HepG2 (cell line): ENCODE results near the gene HMHB1. TPM values are rescaled to one million over a fixed set of nuclear protein-coding genes. Genes with fewer than 3 reads are reported as not detected.

ENCODE experiments used
- BRCA1 ChIP-seq: sonication (generic); formaldehyde crosslinking; IDR thresholded peaks from 2 replicates; pipeline ENCODE4 v1.4.0; 2020; ENCODE audit warnings: missing genetic modification reagents
- CBFB ChIP-seq: sonication (generic); formaldehyde crosslinking; IDR thresholded peaks from 2 replicates; pipeline ENCODE4 v1.4.0; 2020; ENCODE audit warnings: missing genetic modification reagents
- EP300 ChIP-seq, 3 experiments: sonication (generic) in 1 of 3; formaldehyde crosslinking in 1 of 3; IDR thresholded peaks; 2 replicates each; pipeline versions ENCODE4 v1.5.1 to v1.6.1; 2011 to 2020; ENCODE audit warnings: low read depth in 2 of 3, low read length in 2 of 3, borderline replicate concordance in 1 of 3, improper control_type of control experiment in 1 of 3, mild to moderate bottlenecking in 1 of 3, missing genetic modification reagents in 1 of 3, moderate library complexity in 1 of 3
- KDM5A ChIP-seq: fragments of 200-600 bp; sonication (generic); IDR thresholded peaks from 2 replicates; pipeline ENCODE4 v1.7.0; 2018; ENCODE audit warnings: antibody characterized with exemption, mild to moderate bottlenecking, low read length, borderline replicate concordance
- MAFF ChIP-seq: IDR thresholded peaks from 2 replicates; pipeline ENCODE4 v1.6.1; 2011; ENCODE audit warnings: low read depth, low read length, improper control_type of control experiment
- PAWR ChIP-seq: sonication (generic); formaldehyde crosslinking; IDR thresholded peaks from 2 replicates; pipeline ENCODE4 v1.4.0; 2020; ENCODE audit warnings: missing genetic modification reagents, mild to moderate bottlenecking, borderline replicate concordance
- RAD21 ChIP-seq: fragments of 450-650 bp; formaldehyde crosslinking; IDR thresholded peaks from 2 replicates; pipeline ENCODE4 v1.5.0; 2020; ENCODE audit warnings: mild to moderate bottlenecking
- REXO4 ChIP-seq: sonication (generic); formaldehyde crosslinking; IDR thresholded peaks from 2 replicates; pipeline ENCODE4 v1.8.0; 2022; ENCODE audit warnings: missing genetic modification reagents, mild to moderate bottlenecking, borderline replicate concordance
- SALL2 ChIP-seq: sonication (generic); formaldehyde crosslinking; IDR thresholded peaks from 2 replicates; pipeline ENCODE4 v1.8.1; 2023; ENCODE audit warnings: mild to moderate bottlenecking, missing genetic modification reagents, inconsistent platforms
- SCMH1 ChIP-seq: sonication (generic); formaldehyde crosslinking; IDR thresholded peaks from 2 replicates; pipeline ENCODE4 v1.9.0; 2021; ENCODE audit warnings: missing genetic modification reagents, mild to moderate bottlenecking, borderline replicate concordance
- ZC3H4 ChIP-seq: sonication (generic); formaldehyde crosslinking; IDR thresholded peaks from 2 replicates; pipeline ENCODE4 v1.4.0; 2020; ENCODE audit warnings: missing genetic modification reagents, borderline replicate concordance
- ZNF326 ChIP-seq: sonication (generic); formaldehyde crosslinking; IDR thresholded peaks from 2 replicates; pipeline ENCODE4 v1.4.0; 2020; ENCODE audit warnings: missing genetic modification reagents, borderline replicate concordance
- ZNF543 ChIP-seq: sonication (generic); formaldehyde crosslinking; IDR thresholded peaks from 2 replicates; pipeline ENCODE4 v1.4.0; 2020; ENCODE audit warnings: mild to moderate bottlenecking, missing genetic modification reagents
- ZNF557 ChIP-seq: sonication (generic); formaldehyde crosslinking; IDR thresholded peaks from 2 replicates; pipeline ENCODE4 v1.4.0; 2020; ENCODE audit warnings: missing genetic modification reagents
- polyA plus RNA-seq, 8 experiments: library from polyadenylated mRNA; depleted of rRNA in 3 of 8; stranded (reverse) in 7 of 8; unstranded in 1 of 8; fragments of >200 nt; fragmentation: Illumina TruSeq in 4 of 8; extraction: Trizol in 4 of 8; gene quantifications; 2 replicates each; pipeline versions ENCODE4 v1.2.1 to v1.2.3, GENCODE V29; 2011 to 2016; ENCODE audit warnings: low read depth in 4 of 8, missing spikeins in 1 of 8, mixed read lengths in 1 of 8; ENCODE audit not compliant: insufficient read depth in 1 of 8
- total RNA-seq, 5 experiments: library from RNA; depleted of rRNA; stranded (reverse); fragments of >200 nt; fragmentation: Illumina TruSeq; extraction: Trizol; gene quantifications; 2 replicates each; pipeline ENCODE4 v1.2.3, GENCODE V29; 2016; ENCODE audit warnings: low read depth in 1 of 5
- TF ChIP-seq, protein P1 (sequence below): sonication (generic); formaldehyde crosslinking; IDR thresholded peaks from 2 replicates; pipeline ENCODE4 v1.4.0; 2020; ENCODE audit warnings: missing genetic modification reagents
- TF ChIP-seq, protein P2 (sequence below): IDR thresholded peaks from 2 replicates; pipeline ENCODE4 v1.4.0; 2020; ENCODE audit warnings: mild to moderate bottlenecking, missing genetic modification reagents
- TF ChIP-seq, protein P3 (sequence below): sonication (generic); formaldehyde crosslinking; IDR thresholded peaks from 2 replicates; pipeline ENCODE4 v1.4.0; 2020; ENCODE audit warnings: mild to moderate bottlenecking, low read depth, missing genetic modification reagents
- TF ChIP-seq, protein P4 (sequence below): sonication (generic); formaldehyde crosslinking; IDR thresholded peaks from 2 replicates; pipeline ENCODE4 v1.4.0; 2020; ENCODE audit warnings: missing genetic modification reagents

Gene HMHB1
- total and polyA plus RNA-seq, 2 of the 13 experiments (the other 11 are each of a cell fraction or from before 2014, with no cell fraction given), result not detected

DNA sequence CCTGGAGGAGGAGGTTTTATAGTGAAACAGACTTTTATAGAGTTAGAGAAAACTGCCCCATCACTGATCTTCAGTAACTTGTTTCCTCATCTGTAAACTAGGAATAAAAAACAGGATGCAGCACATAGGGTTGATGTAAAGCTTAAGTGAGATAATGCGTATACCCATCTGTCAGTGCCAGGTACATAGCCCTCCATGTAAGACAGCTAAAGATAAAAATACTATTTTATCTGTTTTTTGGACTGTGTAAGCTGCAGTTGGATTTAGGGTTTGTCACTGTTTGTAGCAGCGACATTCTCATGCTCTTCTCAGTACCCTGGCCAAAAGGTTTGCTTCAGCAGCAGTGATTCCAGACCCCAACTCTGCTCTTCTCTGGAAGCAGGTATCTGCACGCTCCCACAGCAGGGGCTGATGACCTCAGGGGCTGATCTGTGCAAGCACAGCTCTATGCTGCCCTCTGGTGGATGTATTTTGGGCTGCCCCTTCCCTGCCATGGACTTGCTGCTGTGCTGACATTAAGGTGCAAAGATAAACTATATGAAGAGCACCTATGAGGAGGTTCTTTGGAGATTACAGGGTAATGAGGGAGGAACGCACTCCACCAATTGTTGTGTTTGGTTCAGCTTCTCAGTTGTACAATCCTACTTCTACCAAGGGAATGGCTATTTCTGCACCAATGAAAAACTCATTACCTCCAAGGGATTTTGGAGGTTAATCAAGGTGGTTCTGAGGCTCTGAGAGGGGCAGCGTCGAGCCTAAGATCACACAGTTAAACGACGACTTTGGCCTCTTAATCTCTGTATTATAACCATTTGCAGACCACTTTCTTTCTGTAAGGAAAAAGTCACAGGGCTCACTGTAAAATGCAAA is 13.1 kb downstream of the HMHB1 start (continued):
- TF ChIP-seq ZNF557, result no peak
- TF ChIP-seq PAWR (CRISPR knock-in tag), result no peak
- TF ChIP-seq, protein P1, sequence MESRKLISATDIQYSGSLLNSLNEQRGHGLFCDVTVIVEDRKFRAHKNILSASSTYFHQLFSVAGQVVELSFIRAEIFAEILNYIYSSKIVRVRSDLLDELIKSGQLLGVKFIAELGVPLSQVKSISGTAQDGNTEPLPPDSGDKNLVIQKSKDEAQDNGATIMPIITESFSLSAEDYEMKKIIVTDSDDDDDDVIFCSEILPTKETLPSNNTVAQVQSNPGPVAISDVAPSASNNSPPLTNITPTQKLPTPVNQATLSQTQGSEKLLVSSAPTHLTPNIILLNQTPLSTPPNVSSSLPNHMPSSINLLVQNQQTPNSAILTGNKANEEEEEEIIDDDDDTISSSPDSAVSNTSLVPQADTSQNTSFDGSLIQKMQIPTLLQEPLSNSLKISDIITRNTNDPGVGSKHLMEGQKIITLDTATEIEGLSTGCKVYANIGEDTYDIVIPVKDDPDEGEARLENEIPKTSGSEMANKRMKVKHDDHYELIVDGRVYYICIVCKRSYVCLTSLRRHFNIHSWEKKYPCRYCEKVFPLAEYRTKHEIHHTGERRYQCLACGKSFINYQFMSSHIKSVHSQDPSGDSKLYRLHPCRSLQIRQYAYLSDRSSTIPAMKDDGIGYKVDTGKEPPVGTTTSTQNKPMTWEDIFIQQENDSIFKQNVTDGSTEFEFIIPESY (CRISPR knock-in tag), result no peak
- TF ChIP-seq SCMH1 (CRISPR knock-in tag), result no peak
- no peak for TF ChIP-seq CBFB
- TF ChIP-seq ZC3H4, result no peak
- TF ChIP-seq, protein P2, sequence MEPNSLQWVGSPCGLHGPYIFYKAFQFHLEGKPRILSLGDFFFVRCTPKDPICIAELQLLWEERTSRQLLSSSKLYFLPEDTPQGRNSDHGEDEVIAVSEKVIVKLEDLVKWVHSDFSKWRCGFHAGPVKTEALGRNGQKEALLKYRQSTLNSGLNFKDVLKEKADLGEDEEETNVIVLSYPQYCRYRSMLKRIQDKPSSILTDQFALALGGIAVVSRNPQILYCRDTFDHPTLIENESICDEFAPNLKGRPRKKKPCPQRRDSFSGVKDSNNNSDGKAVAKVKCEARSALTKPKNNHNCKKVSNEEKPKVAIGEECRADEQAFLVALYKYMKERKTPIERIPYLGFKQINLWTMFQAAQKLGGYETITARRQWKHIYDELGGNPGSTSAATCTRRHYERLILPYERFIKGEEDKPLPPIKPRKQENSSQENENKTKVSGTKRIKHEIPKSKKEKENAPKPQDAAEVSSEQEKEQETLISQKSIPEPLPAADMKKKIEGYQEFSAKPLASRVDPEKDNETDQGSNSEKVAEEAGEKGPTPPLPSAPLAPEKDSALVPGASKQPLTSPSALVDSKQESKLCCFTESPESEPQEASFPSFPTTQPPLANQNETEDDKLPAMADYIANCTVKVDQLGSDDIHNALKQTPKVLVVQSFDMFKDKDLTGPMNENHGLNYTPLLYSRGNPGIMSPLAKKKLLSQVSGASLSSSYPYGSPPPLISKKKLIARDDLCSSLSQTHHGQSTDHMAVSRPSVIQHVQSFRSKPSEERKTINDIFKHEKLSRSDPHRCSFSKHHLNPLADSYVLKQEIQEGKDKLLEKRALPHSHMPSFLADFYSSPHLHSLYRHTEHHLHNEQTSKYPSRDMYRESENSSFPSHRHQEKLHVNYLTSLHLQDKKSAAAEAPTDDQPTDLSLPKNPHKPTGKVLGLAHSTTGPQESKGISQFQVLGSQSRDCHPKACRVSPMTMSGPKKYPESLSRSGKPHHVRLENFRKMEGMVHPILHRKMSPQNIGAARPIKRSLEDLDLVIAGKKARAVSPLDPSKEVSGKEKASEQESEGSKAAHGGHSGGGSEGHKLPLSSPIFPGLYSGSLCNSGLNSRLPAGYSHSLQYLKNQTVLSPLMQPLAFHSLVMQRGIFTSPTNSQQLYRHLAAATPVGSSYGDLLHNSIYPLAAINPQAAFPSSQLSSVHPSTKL (CRISPR knock-in tag), result peak; percentile 63
- no peak for TF ChIP-seq MAFF
- TF ChIP-seq RAD21, result peak; percentile 97
- no peak for TF ChIP-seq REXO4 (CRISPR knock-in tag)
- TF ChIP-seq ZNF543 (CRISPR knock-in tag), result no peak
- TF ChIP-seq, protein P3, sequence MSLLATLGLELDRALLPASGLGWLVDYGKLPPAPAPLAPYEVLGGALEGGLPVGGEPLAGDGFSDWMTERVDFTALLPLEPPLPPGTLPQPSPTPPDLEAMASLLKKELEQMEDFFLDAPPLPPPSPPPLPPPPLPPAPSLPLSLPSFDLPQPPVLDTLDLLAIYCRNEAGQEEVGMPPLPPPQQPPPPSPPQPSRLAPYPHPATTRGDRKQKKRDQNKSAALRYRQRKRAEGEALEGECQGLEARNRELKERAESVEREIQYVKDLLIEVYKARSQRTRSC, result no peak
- TF ChIP-seq ZNF326 (CRISPR knock-in tag), result no peak
- TF ChIP-seq BRCA1, result 0 out of 2 replicates have a peak, but pooled peaks have one; percentile 54
- peak; percentile 46; the same call in 1 of the 2 replicates for TF ChIP-seq SALL2 (CRISPR knock-in tag)
- no peak for TF ChIP-seq KDM5A
- no peak for TF ChIP-seq EP300 (IDR thresholded peaks at IDR 0.05; ENCODE audit: low read depth in 2 of 2, low read length in 2 of 2)
- TF ChIP-seq EP300 (CRISPR knock-in tag; IDR thresholded peaks at IDR 0.05; ENCODE audit: borderline replicate concordance), result no peak
- TF ChIP-seq, protein P4, sequence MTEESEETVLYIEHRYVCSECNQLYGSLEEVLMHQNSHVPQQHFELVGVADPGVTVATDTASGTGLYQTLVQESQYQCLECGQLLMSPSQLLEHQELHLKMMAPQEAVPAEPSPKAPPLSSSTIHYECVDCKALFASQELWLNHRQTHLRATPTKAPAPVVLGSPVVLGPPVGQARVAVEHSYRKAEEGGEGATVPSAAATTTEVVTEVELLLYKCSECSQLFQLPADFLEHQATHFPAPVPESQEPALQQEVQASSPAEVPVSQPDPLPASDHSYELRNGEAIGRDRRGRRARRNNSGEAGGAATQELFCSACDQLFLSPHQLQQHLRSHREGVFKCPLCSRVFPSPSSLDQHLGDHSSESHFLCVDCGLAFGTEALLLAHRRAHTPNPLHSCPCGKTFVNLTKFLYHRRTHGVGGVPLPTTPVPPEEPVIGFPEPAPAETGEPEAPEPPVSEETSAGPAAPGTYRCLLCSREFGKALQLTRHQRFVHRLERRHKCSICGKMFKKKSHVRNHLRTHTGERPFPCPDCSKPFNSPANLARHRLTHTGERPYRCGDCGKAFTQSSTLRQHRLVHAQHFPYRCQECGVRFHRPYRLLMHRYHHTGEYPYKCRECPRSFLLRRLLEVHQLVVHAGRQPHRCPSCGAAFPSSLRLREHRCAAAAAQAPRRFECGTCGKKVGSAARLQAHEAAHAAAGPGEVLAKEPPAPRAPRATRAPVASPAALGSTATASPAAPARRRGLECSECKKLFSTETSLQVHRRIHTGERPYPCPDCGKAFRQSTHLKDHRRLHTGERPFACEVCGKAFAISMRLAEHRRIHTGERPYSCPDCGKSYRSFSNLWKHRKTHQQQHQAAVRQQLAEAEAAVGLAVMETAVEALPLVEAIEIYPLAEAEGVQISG (CRISPR knock-in tag), result 0 out of 2 replicates have a peak, but pooled peaks have one; percentile 20
